GM12878 (cell line): Measurements from ENCODE around the gene TARP.

Source experiments
- ATAC-seq: fragments of 200-7000 bp; cut with Tn5 transposase; 3 replicates; pipeline ENCODE4 v1.9.1; 2020; ENCODE audit warnings: mild to moderate bottlenecking, moderate library complexity
- BruUV-seq: library from RNA; stranded (reverse); fragments of 400-500 nt; replicated peaks from 2 replicates; lab custom pipeline; 2021; lab: Mats Ljungman, UMichigan
- CTCF ChIA-PET: fragments of 300-600 bp; sonication (Branson Sonifier 250); formaldehyde crosslinking; extraction: SDS; loops from one replicate; lab custom pipeline; 2021; ENCODE audit warnings: inconsistent platforms; lab: Yijun Ruan, JAX
- POLR2A ChIA-PET: fragments of 350-600 bp; formaldehyde crosslinking; extraction: SDS; loops from one replicate; lab custom pipeline; 2021; ENCODE audit warnings: inconsistent platforms; lab: Charles Lee
- RAD21 ChIA-PET: fragments of 300-600 bp; sonication (Branson Sonifier 250); formaldehyde crosslinking; loops from one replicate; lab custom pipeline; 2023; ENCODE audit warnings: antibody characterized with exemption; ENCODE audit not compliant: unreplicated experiment; lab: Charles Lee
- SMC1A ChIA-PET: fragments of 300-600 bp; sonication (Branson Sonifier 250); formaldehyde crosslinking; loops from one replicate; lab custom pipeline; 2023; ENCODE audit not compliant: unreplicated experiment, uncharacterized antibody; lab: Charles Lee
- DNase-seq: peaks from one replicate; pipeline ENCODE4 v3.0.0-alpha.2; 2011; ENCODE audit warnings: low read depth, low spot score
- FAIRE-seq: peaks from 3 replicates; lab custom pipeline; 2011; peaks lifted over from hg19 to GRCh38; lab: Jason Lieb, UNC
- H2AFZ ChIP-seq: 2 replicates; pipeline ENCODE4 v1.6.0; 2011; ENCODE audit warnings: low read depth, low read length, control low read depth; ENCODE audit not compliant: control insufficient read depth
- H3K27ac ChIP-seq: 2 replicates; pipeline ENCODE4 v1.5.1; 2011; ENCODE audit warnings: control low read depth; ENCODE audit not compliant: control insufficient read depth, insufficient read depth
- H3K27me3 ChIP-seq, 2 experiments: replicated peaks in 1 of 2; 2 replicates each; pipeline versions ENCODE4 v1.6.0 to v1.6.1; 2011; ENCODE audit warnings: low read length in 1 of 2; ENCODE audit not compliant: control insufficient read depth in 2 of 2, insufficient read depth in 2 of 2
- H3K36me3 ChIP-seq, 2 experiments: 2 replicates each; pipeline ENCODE4 v1.5.1; 2011; ENCODE audit warnings: low read length in 1 of 2; ENCODE audit not compliant: control insufficient read depth in 2 of 2, insufficient read depth in 2 of 2
- H3K4me1 ChIP-seq: 2 replicates; pipeline ENCODE4 v1.6.1; 2011; ENCODE audit warnings: mild to moderate bottlenecking, low read length, moderate library complexity, mixed read lengths; ENCODE audit not compliant: control insufficient read depth, insufficient read depth
- H3K4me2 ChIP-seq: 2 replicates; pipeline ENCODE4 v1.6.0; 2011; ENCODE audit warnings: control low read depth; ENCODE audit not compliant: control insufficient read depth, insufficient read depth
- H3K4me3 ChIP-seq: fragments of 200-600 bp; sonication (generic); 2 replicates; pipeline ENCODE4 v1.5.1; 2016
- H3K79me2 ChIP-seq: 2 replicates; pipeline ENCODE4 v1.6.0; 2011; ENCODE audit warnings: low read length; ENCODE audit not compliant: control insufficient read depth, insufficient read depth
- H3K9ac ChIP-seq: 2 replicates; pipeline ENCODE4 v1.8.0; 2011; ENCODE audit warnings: low read length, control low read depth, mixed read lengths; ENCODE audit not compliant: control insufficient read depth, insufficient read depth
- H3K9me3 ChIP-seq: replicated peaks from 3 replicates; pipeline ENCODE4 v1.5.1; 2011; ENCODE audit warnings: mild to moderate bottlenecking, low read length; ENCODE audit not compliant: control insufficient read depth, insufficient read depth
- H4K20me1 ChIP-seq: 2 replicates; pipeline ENCODE4 v1.6.0; 2011; ENCODE audit not compliant: control insufficient read depth, insufficient read depth
- CBX3 ChIP-seq: fragments of 200-600 bp; sonication (generic); IDR thresholded peaks from 2 replicates; pipeline ENCODE4 v1.6.1; 2016; ENCODE audit warnings: low read depth, borderline replicate concordance
- CHD2 ChIP-seq: IDR thresholded peaks from 2 replicates; pipeline ENCODE4 v1.6.1; 2011; ENCODE audit warnings: low read depth, low read length, improper control_type of control experiment, borderline replicate concordance
- HCFC1 ChIP-seq: fragments of 150-350 bp; IDR thresholded peaks from 2 replicates; pipeline ENCODE4 v1.6.1; 2014; ENCODE audit warnings: low read length
- HDAC6 ChIP-seq: fragments of 200-600 bp; sonication (generic); IDR thresholded peaks from one replicate; pipeline ENCODE4 v1.8.0; 2017; ENCODE audit warnings: antibody characterized with exemption; ENCODE audit not compliant: unreplicated experiment
- MXI1 ChIP-seq: fragments of 150-350 bp; IDR thresholded peaks from 2 replicates; pipeline ENCODE4 v1.6.1; 2011; ENCODE audit warnings: low read depth, mild to moderate bottlenecking, inconsistent platforms, low read length, improper control_type of control experiment
- NBN ChIP-seq: fragments of 450-650 bp; IDR thresholded peaks from 2 replicates; pipeline ENCODE4 v1.6.1; 2016
- PKNOX1 ChIP-seq: fragments of 450-650 bp; IDR thresholded peaks from 2 replicates; pipeline ENCODE4 v1.6.1; 2016; ENCODE audit warnings: mild to moderate bottlenecking
- SREBF1 ChIP-seq: IDR thresholded peaks from 2 replicates; pipeline ENCODE4 v1.6.1; 2012; ENCODE audit warnings: mild to moderate bottlenecking, low read length
- WGBS: methylation state at CpG from one replicate; pipeline ENCODE4 v1.1.6; 2016; ENCODE audit warnings: low lambda C conversion rate; ENCODE audit not compliant: insufficient replicate concordance, insufficient coverage; ENCODE audit errors: missing lambda C conversion rate; 5-methylcytosine and 5-hydroxymethylcytosine counted together
- in situ Hi-C: fragments of 300-500 bp; cut with MboI; formaldehyde crosslinking; loops from 9 replicates; pipeline ENCODE4 v1.14.3; 2018; ENCODE audit warnings: mixed read lengths
- intact Hi-C: fragments of 100-400 bp; cut with micrococcal nuclease; formaldehyde crosslinking; loops from one replicate; pipeline ENCODE4 v1.14.2; 2022; ENCODE audit not compliant: unreplicated experiment

Gene TARP

GRCh38 chr7:38229884-38230642, 43.4 kb downstream of the TARP start:
- Histone ChIP-seq H3K27ac (no peak overlapping the region), H2AFZ (no peak overlapping the region), H3K4me3 (no peak overlapping the region), H3K4me2 (no peak overlapping the region), H3K36me3 (peaks cover 8 to 17% of the 10 kb centered on the region in 2 experiments; a peak in 3 of 4 replicates), H3K9ac (no peak overlapping the region), H3K79me2 (no peaks in the 10 kb centered on the region), H3K4me1 (peaks cover 14% of the 10 kb centered on the region)
- CTCF ChIA-PET, result interaction anchor here (0.7 to 4.6 kb wide), 5 partner anchors 15 to 105 kb away, joined by 3 to 42 read pairs (median 25); no protein-coding TSS in a partner anchor
- no TSS peak for BruUV-seq
- WGBS, result 94% methylated on average over 6 of the region's 6 CpGs
- POLR2A ChIA-PET, result no interaction called here
- no peak for ATAC-seq
- SMC1A ChIA-PET, result interaction anchor here (4.3 kb wide), 1 partner anchor 92 kb away, joined by 17 read pairs; no protein-coding TSS in a partner anchor
- intact Hi-C loops, result no loop called here
- no peak for TF ChIP-seq NBN
- TF ChIP-seq HCFC1, result no peak
- no peak for TF ChIP-seq PKNOX1
- no peak for TF ChIP-seq HDAC6
- no peak for TF ChIP-seq SREBF1
- TF ChIP-seq CBX3, result no peak
- TF ChIP-seq CHD2, result no peak
- TF ChIP-seq MXI1, result no peak
- TF ChIP-seq, all 136 proteins: peak for 0
- H3K27me3 ChIP-seq, result no peaks in the 10 kb centered on the region
- FAIRE-seq, result no peak
- in situ Hi-C loops, result no loop called here
- no peaks in the 10 kb centered on the region for H3K9me3 ChIP-seq
- DNase-seq, result no peak
- RAD21 ChIA-PET, result no interaction called here
- no peaks in the 10 kb centered on the region for H4K20me1 ChIP-seq
